H1 (cell line): ENCODE measurements around the gene SLC26A4. TPM values are rescaled to one million over a fixed set of nuclear protein-coding genes. Genes with fewer than 3 reads are reported as not detected.

Source experiments
- CTCF ChIA-PET: fragments of 300-600 bp; sonication (Branson Sonifier 250); formaldehyde crosslinking; loops from one replicate; lab custom pipeline; 2021; ENCODE audit not compliant: partially characterized antibody; lab: Charles Lee
- POLR2A ChIA-PET: fragments of 300-600 bp; sonication (Branson Sonifier 250); formaldehyde crosslinking; loops from one replicate; lab custom pipeline; 2021; ENCODE audit warnings: inconsistent platforms; ENCODE audit not compliant: partially characterized antibody; lab: Charles Lee
- DNase-seq, 2 experiments: peaks; one replicate each; pipeline versions ENCODE4 v3.0.0 to v3.0.0-alpha.2; 2010 to 2022; ENCODE audit warnings: low spot score in 2 of 2, low read depth in 1 of 2, mixed read lengths in 1 of 2
- FAIRE-seq: peaks from 2 replicates; lab custom pipeline; 2011; peaks lifted over from hg19 to GRCh38; lab: Jason Lieb, UNC
- H2AFZ ChIP-seq: 2 replicates; pipeline ENCODE4 v1.8.1; 2012; ENCODE audit warnings: low read length, inconsistent platforms
- H2AK5ac ChIP-seq: 2 replicates; pipeline ENCODE4 v1.6.1; 2013; ENCODE audit warnings: low read depth, low read length
- H2BK120ac ChIP-seq: replicated peaks from 2 replicates; pipeline ENCODE3; 2013; ENCODE audit warnings: low read depth, low read length, inconsistent platforms
- H2BK12ac ChIP-seq: 2 replicates; pipeline ENCODE4 v1.6.1; 2013; ENCODE audit warnings: low read depth, low read length
- H2BK15ac ChIP-seq: 2 replicates; pipeline ENCODE4 v1.6.1; 2013; ENCODE audit warnings: low read length
- H2BK20ac ChIP-seq: 2 replicates; pipeline ENCODE4 v1.6.1; 2013; ENCODE audit warnings: low read length
- H2BK5ac ChIP-seq: 2 replicates; pipeline ENCODE4 v1.6.1; 2013; ENCODE audit warnings: low read depth, low read length
- H3K14ac ChIP-seq: 2 replicates; pipeline ENCODE4 v1.6.1; 2013; ENCODE audit warnings: inconsistent platforms; ENCODE audit not compliant: insufficient read length
- H3K18ac ChIP-seq: 2 replicates; pipeline ENCODE4 v1.6.1; 2013; ENCODE audit warnings: low read length; ENCODE audit errors: extremely low read depth
- H3K23ac ChIP-seq: 2 replicates; pipeline ENCODE4 v1.6.1; 2013; ENCODE audit warnings: inconsistent platforms; ENCODE audit not compliant: insufficient read length
- H3K23me2 ChIP-seq: 2 replicates; pipeline ENCODE4 v1.6.1; 2013; ENCODE audit warnings: low read depth, low read length
- H3K27ac ChIP-seq: 2 replicates; pipeline ENCODE4 v1.6.1; 2011; ENCODE audit warnings: low read depth, low read length, inconsistent platforms
- H3K27me3 ChIP-seq, 4 experiments: replicated peaks in 1 of 4; 1 replicate in 1 of 4; 2 replicates in 3 of 4; pipeline versions ENCODE4 v1.6.1 to v1.8.1; 2011 to 2013; ENCODE audit warnings: low read length in 3 of 4, mild to moderate bottlenecking in 3 of 4, inconsistent platforms in 2 of 4, mixed read lengths in 2 of 4, moderate library complexity in 1 of 4; ENCODE audit not compliant: control insufficient read depth in 3 of 4, insufficient read depth in 3 of 4; ENCODE audit errors: extremely low read depth in 1 of 4
- H3K36me3 ChIP-seq, 4 experiments: 2 replicates each; pipeline versions ENCODE4 v1.6.1 to v1.8.1; 2011 to 2013; ENCODE audit warnings: mild to moderate bottlenecking in 4 of 4, low read length in 3 of 4, moderate library complexity in 2 of 4, control low read depth in 1 of 4, inconsistent platforms in 1 of 4; ENCODE audit not compliant: insufficient read depth in 4 of 4, control insufficient read depth in 2 of 4
- H3K4ac ChIP-seq: replicated peaks from 2 replicates; pipeline ENCODE3; 2013; ENCODE audit warnings: low read length, low read depth, mixed read lengths, inconsistent platforms; ENCODE audit not compliant: insufficient read length
- H3K4me1 ChIP-seq, 4 experiments: replicated peaks in 1 of 4; 1 replicate in 1 of 4; 2 replicates in 3 of 4; pipeline versions ENCODE4 v1.6.1 to v1.8.1; 2011 to 2013; ENCODE audit warnings: low read length in 3 of 4, inconsistent platforms in 2 of 4, mixed read lengths in 1 of 4; ENCODE audit not compliant: insufficient read depth in 4 of 4, control insufficient read depth in 3 of 4
- H3K4me2 ChIP-seq, 2 experiments: 2 replicates each; pipeline versions ENCODE4 v1.6.1 to v1.8.1; 2011 to 2013; ENCODE audit warnings: low read depth in 2 of 2, low read length in 2 of 2, control low read depth in 1 of 2, inconsistent platforms in 1 of 2, mild to moderate bottlenecking in 1 of 2; ENCODE audit not compliant: insufficient read depth in 1 of 2
- H3K4me3 ChIP-seq, 4 experiments: fragments of 200-600, 300-600 bp in 1 of 4; sonication (generic), shearing (Covaris generic), sonication (Bioruptor Twin) in 1 of 4; 2 replicates each; pipeline versions ENCODE4 v1.5.1 to v1.8.1; 2011 to 2016; ENCODE audit warnings: low read length in 4 of 4, low read depth in 3 of 4, control low read depth in 2 of 4, inconsistent platforms in 2 of 4, mild to moderate bottlenecking in 2 of 4, mixed read lengths in 1 of 4, moderate library complexity in 1 of 4; ENCODE audit not compliant: insufficient read depth in 2 of 4; ENCODE audit errors: extremely low read depth in 1 of 4
- H3K56ac ChIP-seq: replicated peaks from 2 replicates; pipeline ENCODE3; 2013; ENCODE audit warnings: low read depth, mild to moderate bottlenecking, mixed read lengths, low read length, inconsistent platforms; ENCODE audit not compliant: insufficient read length
- H3K79me1 ChIP-seq: 2 replicates; pipeline ENCODE4 v1.6.1; 2013; ENCODE audit warnings: low read depth, low read length, control low read depth
- H3K79me2 ChIP-seq, 2 experiments: 2 replicates each; pipeline versions ENCODE4 v1.6.1 to v1.8.1; 2012 to 2013; ENCODE audit warnings: low read length in 2 of 2, mild to moderate bottlenecking in 2 of 2, inconsistent platforms in 1 of 2; ENCODE audit not compliant: insufficient read depth in 2 of 2, control insufficient read depth in 1 of 2
- H3K9ac ChIP-seq, 4 experiments: replicated peaks in 1 of 4; 1 replicate in 1 of 4; 2 replicates in 3 of 4; pipeline versions ENCODE4 v1.6.1 to v1.8.1; 2011 to 2013; ENCODE audit warnings: low read depth in 3 of 4, low read length in 3 of 4, control low read depth in 2 of 4, mild to moderate bottlenecking in 2 of 4, moderate library complexity in 2 of 4, inconsistent platforms in 1 of 4; ENCODE audit errors: extremely low read depth in 1 of 4
- H3K9me3 ChIP-seq, 2 experiments: 2 replicates each; pipeline versions ENCODE4 v1.6.1 to v1.8.1; 2012 to 2013; ENCODE audit warnings: mild to moderate bottlenecking in 2 of 2, moderate library complexity in 2 of 2, control low read depth in 1 of 2, inconsistent platforms in 1 of 2, low read depth in 1 of 2, low read length in 1 of 2, mixed read lengths in 1 of 2; ENCODE audit not compliant: insufficient read depth in 2 of 2
- H4K20me1 ChIP-seq, 2 experiments: replicated peaks in 1 of 2; 2 replicates each; pipeline versions ENCODE3 to v1.8.1; 2011 to 2013; ENCODE audit warnings: inconsistent platforms in 2 of 2, low read length in 2 of 2, mild to moderate bottlenecking in 1 of 2; ENCODE audit not compliant: insufficient read depth in 2 of 2, control insufficient read depth in 1 of 2
- H4K5ac ChIP-seq: 2 replicates; pipeline ENCODE4 v1.6.1; 2013; ENCODE audit warnings: low read length, low read depth, mixed read lengths, inconsistent platforms; ENCODE audit not compliant: insufficient read length
- H4K8ac ChIP-seq: 2 replicates; pipeline ENCODE4 v1.8.0; 2013; ENCODE audit warnings: mild to moderate bottlenecking, moderate library complexity, low read length, inconsistent platforms; ENCODE audit not compliant: insufficient read depth; ENCODE audit errors: extremely low read depth
- H4K91ac ChIP-seq: replicated peaks from 2 replicates; pipeline ENCODE3; 2013; ENCODE audit warnings: low read length, mixed read lengths, inconsistent platforms; ENCODE audit not compliant: insufficient read length
- RNF2 ChIP-seq: fragments of 200-900, 300-1000 bp; sonication (generic); IDR thresholded peaks from 2 replicates; pipeline ENCODE4 v1.7.1; 2016; ENCODE audit warnings: borderline replicate concordance, low read depth, mild to moderate bottlenecking, antibody characterized with exemption, low read length; ENCODE audit not compliant: poor library complexity, severe bottlenecking; ENCODE audit errors: missing control alignments
- SP1 ChIP-seq: IDR thresholded peaks from 2 replicates; pipeline ENCODE4 v1.6.1; 2011; ENCODE audit warnings: low read depth, low read length
- WGBS, 2 experiments: shearing (Covaris generic) in 1 of 2; methylation state at CpG; one replicate each; pipeline versions ENCODE4 v1.1.6 to v1.1.7; 2013 to 2015; ENCODE audit warnings: low lambda C conversion rate in 2 of 2, mixed read lengths in 2 of 2, inconsistent platforms in 1 of 2, low coverage in 1 of 2, missing lambda C conversion rate in 1 of 2; ENCODE audit not compliant: insufficient replicate concordance in 2 of 2, insufficient coverage in 1 of 2, insufficient read length in 1 of 2; ENCODE audit errors: extremely low coverage in 1 of 2, missing lambda C conversion rate in 1 of 2; 5-methylcytosine and 5-hydroxymethylcytosine counted together
- polyA plus RNA-seq, 7 experiments: library from polyadenylated mRNA; depleted of rRNA in 3 of 7; stranded (reverse) in 5 of 7; unstranded in 2 of 7; fragments of >200 nt in 5 of 7; fragments of 200-250 nt in 2 of 7; gene quantifications; 1 replicate in 5 of 7; 2 replicates in 1 of 7; 4 replicates in 1 of 7; pipeline versions ENCODE4 v1.2.1 to v1.2.3, GENCODE V29; 2011 to 2013; ENCODE audit warnings: missing spikeins in 2 of 7, mixed read lengths in 2 of 7
- total RNA-seq: library from RNA; stranded (reverse); fragmentation: NEBNext Ultra II Directional; extraction: Animal tissue kit (Norgen Biotek cat#: 25700); gene quantifications from 2 replicates; pipeline ENCODE4 v1.2.1, GENCODE V29; 2021

Gene SLC26A4
- total and polyA plus RNA-seq, 2 of the 8 experiments (the other 6 are each of a cell fraction or from before 2014, with no cell fraction given), result 0.11 to 0.35 TPM

DNA sequence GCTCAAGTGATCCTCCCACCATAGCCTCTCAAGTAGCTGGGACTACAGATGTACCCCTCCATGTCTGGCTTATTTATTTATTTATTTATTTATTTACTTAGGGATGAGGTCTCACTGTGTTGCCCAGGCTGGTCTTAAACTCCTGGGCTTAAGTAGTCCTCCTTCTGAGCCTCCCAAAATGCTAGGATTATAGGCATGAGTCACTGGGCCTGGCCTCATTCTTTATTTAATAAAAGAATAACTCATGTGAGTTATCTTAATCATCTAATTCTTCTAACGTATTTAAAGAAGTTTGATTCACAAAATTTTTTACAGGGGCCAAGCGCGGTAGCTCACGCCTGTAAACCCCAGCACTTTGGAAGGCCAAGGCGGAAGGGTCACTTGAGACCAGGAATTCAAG lies 8.0 kb upstream of the SLC26A4 start:
- WGBS, 2 experiments, result 96% methylated on average over 5 of the region's 5 CpGs; no CpG with 5 or more reads in 1 of the 2 experiments
- Histone ChIP-seq H3K18ac (no peak overlapping the region), H4K5ac (no peak overlapping the region), H3K4ac (no peak overlapping the region), H4K20me1 (no peaks in the 10 kb centered on the region), H3K23me2 (no peaks in the 10 kb centered on the region), H3K56ac (no peak overlapping the region), H3K4me3 (no peak overlapping the region), H2BK20ac (no peak overlapping the region), H3K4me2 (no peak overlapping the region), H4K91ac (no peak overlapping the region), H3K14ac (no peak overlapping the region), H2BK120ac (no peak overlapping the region), H2AFZ (no peak overlapping the region), H3K27ac (no peak overlapping the region), H3K79me2 (no peaks in the 10 kb centered on the region), H3K23ac (no peak overlapping the region), H2BK5ac (no peak overlapping the region), H4K8ac (no peak overlapping the region), H2BK15ac (no peak overlapping the region), H3K4me1 (no peaks in the 10 kb centered on the region), H3K9ac (no peak overlapping the region), H3K79me1 (no peaks in the 10 kb centered on the region), H3K9me3 (peaks cover 9 to 11% of the 10 kb centered on the region in 2 experiments; a peak in 2 of 4 replicates), H2AK5ac (no peak overlapping the region), H3K27me3 (no peaks in the 10 kb centered on the region), H3K36me3 (no peaks in the 10 kb centered on the region), H2BK12ac (no peak overlapping the region)
- TF ChIP-seq SP1 (no peak), RNF2 (no peak)
- POLR2A ChIA-PET, result no interaction called here
- DNase-seq, result no peak
- no peak for FAIRE-seq
- CTCF ChIA-PET, result interaction anchor here (0.8 to 1.9 kb wide), 3 partner anchors 10 to 222 kb away, joined by 3 to 4 read pairs (median 4); no protein-coding TSS in a partner anchor
